Measurements from ENCODE around the gene BAHCC1.

Gene BAHCC1

GRCh38 chr17:81386141-81386645 lies 9.1 kb upstream of the BAHCC1 start:
- FAIRE-seq (no peak), DNase-seq (ENCODE audit: low spot score) (no peak)

GRCh38 chr17:81386646-81387099 lies 8.6 kb upstream of the BAHCC1 start:
- FAIRE-seq: no peak
- DNase-seq (ENCODE audit: low spot score): no peak

- no peak for FAIRE-seq
- no peak for DNase-seq (ENCODE audit: low spot score)
These were observed 7.9 kb upstream of the BAHCC1 start for GRCh38 chr17:81387100-81388090.

GRCh38 chr17:81388091-81388611 lies 7.1 kb upstream of the BAHCC1 start:
- FAIRE-seq (no peak), DNase-seq (ENCODE audit: low spot score) (no peak)

GRCh38 chr17:81388612-81389367 lies 6.5 kb upstream of the BAHCC1 start:
- no peak for FAIRE-seq
- no peak for DNase-seq (ENCODE audit: low spot score)

- no peak for DNase-seq (ENCODE audit: low spot score)
- no peak for FAIRE-seq
These were observed 5.7 kb upstream of the BAHCC1 start for GRCh38 chr17:81389585-81389984.

- DNase-seq (ENCODE audit: low spot score) (no peak), FAIRE-seq (no peak)
These were observed 5.0 kb upstream of the BAHCC1 start for GRCh38 chr17:81390029-81390872.

- FAIRE-seq (no peak), DNase-seq (ENCODE audit: low spot score) (no peak)
These were observed 4.4 kb upstream of the BAHCC1 start for GRCh38 chr17:81390873-81391255.

- no peak for FAIRE-seq
These were observed 3.8 kb upstream of the BAHCC1 start for GRCh38 chr17:81391293-81391935.

GRCh38 chr17:81391936-81392908 lies 3.0 kb upstream of the BAHCC1 start:
- no peak for DNase-seq (ENCODE audit: low spot score)
- FAIRE-seq: no peak

More at GRCh38 chr17:81391293-81391935, 3.8 kb upstream of the BAHCC1 start:
- no peak for DNase-seq (ENCODE audit: low spot score)

GRCh38 chr17:81392909-81393654 lies 2.2 kb upstream of the BAHCC1 start:
- FAIRE-seq (no peak), DNase-seq (ENCODE audit: low spot score) (no peak)

- DNase-seq (ENCODE audit: low spot score) (peak; percentile 99), FAIRE-seq (peak; percentile 90)
These were observed 1.4 kb upstream of the BAHCC1 start for GRCh38 chr17:81393684-81394376.

- DNase-seq (ENCODE audit: low spot score) (no peak), FAIRE-seq (no peak)
These were observed 808 bp upstream of the BAHCC1 start for GRCh38 chr17:81394377-81394920.

GRCh38 chr17:81395600-81396277 lies 482 bp downstream of the BAHCC1 start:
- no peak for DNase-seq (ENCODE audit: low spot score)
- FAIRE-seq: no peak

- no peak for FAIRE-seq
These were observed 1.0 kb downstream of the BAHCC1 start for GRCh38 chr17:81396278-81396721.

GRCh38 chr17:81396722-81397313 lies 1.6 kb downstream of the BAHCC1 start:
- FAIRE-seq (no peak), DNase-seq (ENCODE audit: low spot score) (peak; percentile 44)

More at GRCh38 chr17:81396278-81396721, 1.0 kb downstream of the BAHCC1 start:
- DNase-seq (ENCODE audit: low spot score): no peak
